Measurements from ENCODE around the gene HDDC2. TPM values are rescaled to one million over a fixed set of nuclear protein-coding genes. Genes with fewer than 3 reads are reported as not detected.

The HDDC2 gene, protein sequence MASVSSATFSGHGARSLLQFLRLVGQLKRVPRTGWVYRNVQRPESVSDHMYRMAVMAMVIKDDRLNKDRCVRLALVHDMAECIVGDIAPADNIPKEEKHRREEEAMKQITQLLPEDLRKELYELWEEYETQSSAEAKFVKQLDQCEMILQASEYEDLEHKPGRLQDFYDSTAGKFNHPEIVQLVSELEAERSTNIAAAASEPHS
- 62.3 and 63.2 TPM in 2 replicates for total RNA-seq (2014; rRNA removed; shearing (Covaris generic))

DNA sequence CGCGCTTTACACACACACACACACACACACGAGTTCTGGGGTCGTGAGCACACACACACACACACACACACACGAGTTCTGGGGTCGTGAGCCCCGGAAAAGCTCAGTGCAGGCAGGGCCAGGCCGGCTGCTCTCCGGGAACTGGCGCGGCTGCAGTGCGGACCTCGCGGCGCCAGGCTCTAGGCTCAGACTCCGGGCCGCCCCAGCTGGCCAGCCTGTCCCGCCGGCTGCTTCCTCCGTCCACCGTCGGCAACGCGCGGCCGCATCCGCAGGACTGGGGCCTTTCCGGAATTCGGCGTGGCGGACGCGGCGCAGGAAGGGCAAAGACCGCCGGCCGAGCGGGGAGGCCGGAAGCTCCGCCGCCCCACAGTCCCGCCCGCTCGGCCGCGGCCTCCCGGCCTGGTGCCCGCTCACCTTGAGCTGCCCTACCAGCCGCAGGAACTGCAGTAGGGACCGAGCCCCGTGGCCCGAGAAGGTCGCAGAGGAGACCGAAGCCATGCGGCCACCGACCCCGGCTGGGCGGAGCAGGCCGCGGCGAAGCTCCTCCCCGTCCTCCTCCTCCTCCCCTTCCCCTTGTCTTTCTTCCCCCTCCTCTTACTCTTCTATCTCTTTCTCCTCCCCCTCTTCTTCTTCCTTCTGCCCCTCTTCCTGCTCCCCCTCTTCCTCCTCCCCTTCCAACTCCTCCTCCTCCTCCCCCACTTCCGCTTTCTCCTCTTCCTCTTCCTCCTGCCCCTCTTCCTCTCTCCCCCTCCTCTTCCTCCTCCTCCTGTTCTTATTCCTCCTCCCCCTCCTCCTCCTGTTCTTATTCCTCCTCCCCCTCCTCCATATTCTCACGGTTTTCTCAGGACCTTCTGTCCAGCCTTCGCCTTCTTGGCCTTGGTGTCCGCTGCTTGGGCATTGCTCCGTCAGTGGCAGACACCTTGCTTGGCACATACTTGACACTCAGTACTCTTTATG is at the start of gene HDDC2:
Gene HDDC2, minus strand, starts transcription at position 533 of the 957 bp plus-strand sequence. Its CDS starts 35 bp downstream, at position 498.
- DNase-seq (ENCODE audit: low spot score) = peak; percentile 65

DNA sequence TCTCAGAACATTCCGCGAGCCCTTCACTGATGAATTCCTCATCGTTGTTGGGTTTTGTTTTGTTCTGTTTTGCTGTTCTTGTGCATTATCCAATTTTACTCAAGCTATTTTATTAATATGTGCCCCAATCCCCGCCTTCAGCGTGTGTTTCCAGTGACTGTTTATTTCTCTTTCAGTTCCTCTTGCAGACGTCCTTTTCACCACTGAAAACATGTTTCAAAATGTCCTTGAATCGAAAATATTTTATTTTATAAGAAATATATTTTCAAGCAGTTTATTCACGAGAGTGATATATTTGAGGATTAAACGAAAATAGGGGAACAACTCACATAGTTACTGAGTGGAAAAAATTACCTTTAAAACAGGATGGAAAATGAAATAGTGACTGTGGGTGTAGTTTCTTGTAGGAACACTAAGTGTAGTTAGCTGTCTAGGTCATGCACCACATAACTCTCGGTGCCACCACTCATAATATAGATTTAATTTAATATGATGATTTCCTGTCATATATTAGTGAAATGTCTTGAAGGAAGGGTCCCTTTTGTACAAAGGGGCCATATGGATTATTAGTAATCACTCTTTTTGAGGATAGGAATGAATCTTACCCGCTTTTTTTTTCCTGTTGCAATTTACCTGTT is 45.3 kb upstream of the HDDC2 start:
- no peak for DNase-seq (ENCODE audit: low spot score)

DNA sequence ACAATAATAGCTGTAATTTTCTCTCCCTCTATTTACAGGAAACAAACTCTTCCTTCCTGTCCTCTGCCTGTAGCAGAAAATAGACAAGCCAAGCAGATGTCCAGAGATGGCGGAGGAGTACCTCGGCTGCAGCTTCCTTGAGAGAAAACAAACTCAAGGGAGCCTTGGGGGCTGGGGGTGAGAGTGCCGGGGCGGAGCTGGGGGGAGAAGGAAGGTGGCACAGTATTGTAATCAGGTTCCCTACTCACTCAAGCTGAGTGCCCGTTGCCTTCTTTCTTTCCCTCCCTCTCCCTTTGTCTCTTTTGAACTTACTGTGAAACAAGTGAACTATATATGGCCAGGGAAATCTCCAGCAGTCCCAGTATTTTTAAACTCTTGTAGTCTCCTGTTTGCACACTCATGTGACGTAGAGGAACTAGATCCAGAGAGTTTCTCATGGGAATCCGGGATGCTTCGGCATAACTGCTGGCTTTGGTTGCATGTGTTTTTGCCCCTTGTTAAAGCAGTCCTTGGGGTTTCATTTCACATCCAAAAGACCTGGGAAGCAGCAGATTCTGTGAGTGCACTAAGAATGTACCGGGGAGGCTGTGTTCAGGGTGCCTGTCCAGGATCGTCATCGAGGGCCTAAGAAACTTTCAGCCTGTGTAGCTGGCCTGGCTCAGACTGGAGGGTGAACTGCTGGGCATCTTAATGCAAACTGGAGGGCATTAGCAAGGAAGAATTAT is 44.6 kb upstream of the HDDC2 start:
- DNase-seq (ENCODE audit: low spot score) = no peak

DNA sequence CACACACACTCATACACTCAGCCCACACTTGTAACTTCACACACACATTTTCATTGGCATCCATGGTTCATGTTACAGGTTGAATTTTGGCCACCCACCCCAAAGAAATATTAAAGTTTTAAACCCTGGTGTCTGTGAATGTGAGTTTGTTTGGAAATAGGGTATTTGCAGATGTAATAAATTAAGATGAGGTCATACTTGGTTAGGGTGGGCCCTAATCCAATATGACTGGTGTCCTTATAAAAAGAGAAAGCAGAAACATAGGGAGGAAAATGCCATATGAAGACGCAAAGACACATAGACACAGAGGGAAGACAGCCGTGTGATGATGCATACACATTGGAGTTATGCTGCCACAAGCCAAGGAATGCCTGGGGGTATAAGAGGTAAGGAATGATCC is 39.7 kb upstream of the HDDC2 start:
- DNase-seq (ENCODE audit: low spot score) = no peak

DNA sequence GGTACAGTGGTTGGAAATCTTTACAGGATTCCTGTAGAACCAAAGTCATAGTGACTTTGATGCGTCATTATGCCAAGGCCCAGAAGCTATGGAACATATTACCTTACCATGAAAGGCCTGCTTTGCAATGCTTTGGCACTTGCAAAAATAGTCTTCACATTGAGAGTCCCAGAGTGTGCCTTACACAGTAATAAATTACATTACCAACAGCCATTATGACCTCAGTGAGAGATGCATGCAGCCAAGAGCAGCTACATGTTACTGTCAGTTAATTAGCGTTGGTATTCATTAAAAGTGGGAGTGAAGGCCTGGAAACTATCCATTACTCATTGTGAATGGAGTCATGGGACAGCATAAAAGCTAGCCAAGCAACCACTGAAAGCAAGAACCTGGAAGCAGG is 39.2 kb upstream of the HDDC2 start:
- DNase-seq (ENCODE audit: low spot score) = no peak

DNA sequence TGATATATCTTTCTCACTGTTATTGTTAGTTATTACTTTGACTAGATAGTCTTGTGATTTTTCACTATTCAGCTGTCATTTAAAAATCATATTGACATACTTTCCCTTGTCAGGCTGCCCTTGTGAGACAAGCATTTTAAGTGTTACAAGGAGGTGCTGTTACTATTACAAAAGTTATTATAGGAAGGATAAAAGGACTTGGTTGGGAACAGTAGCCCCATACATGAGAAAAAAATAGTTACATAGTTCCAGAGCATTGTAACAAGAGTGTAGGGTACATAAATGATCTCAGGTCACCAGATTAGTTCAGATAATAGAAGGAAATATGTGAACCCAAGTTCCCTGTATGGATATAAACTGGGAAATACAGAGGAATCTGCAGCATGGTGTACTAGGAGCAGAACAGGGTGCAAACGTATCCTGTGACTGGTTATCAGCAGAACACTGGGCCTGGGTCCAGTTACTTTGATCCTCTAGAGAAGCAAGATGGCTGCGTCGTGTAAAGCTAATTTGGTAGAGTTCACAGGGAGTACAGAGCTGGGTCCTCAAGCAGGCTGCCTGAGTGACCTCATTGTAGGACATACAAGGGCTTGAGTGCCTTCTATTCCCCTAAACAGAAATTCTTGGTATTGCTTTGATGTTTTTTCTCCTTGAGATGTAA is 38.5 kb upstream of the HDDC2 start:
- DNase-seq (ENCODE audit: low spot score) = no peak

DNA sequence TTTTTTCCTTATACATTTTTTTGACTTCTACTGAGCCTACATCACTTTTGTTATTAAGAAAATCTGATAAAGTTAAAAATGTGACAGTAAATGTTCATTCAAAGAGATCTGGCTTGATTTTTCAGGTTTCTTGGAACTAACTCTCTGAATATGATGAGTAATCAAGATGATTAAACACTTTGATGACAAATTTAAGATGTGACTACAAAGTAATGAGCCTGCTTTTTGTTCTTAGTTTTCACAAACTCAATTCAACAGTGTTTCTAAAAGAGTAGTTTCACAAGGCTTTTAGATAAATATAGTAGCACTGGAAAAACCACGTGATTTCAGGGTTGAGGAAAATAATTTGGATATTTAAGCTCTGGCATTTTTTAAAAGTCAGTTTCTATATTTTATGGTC is 37.9 kb upstream of the HDDC2 start:
- DNase-seq (ENCODE audit: low spot score) = no peak

DNA sequence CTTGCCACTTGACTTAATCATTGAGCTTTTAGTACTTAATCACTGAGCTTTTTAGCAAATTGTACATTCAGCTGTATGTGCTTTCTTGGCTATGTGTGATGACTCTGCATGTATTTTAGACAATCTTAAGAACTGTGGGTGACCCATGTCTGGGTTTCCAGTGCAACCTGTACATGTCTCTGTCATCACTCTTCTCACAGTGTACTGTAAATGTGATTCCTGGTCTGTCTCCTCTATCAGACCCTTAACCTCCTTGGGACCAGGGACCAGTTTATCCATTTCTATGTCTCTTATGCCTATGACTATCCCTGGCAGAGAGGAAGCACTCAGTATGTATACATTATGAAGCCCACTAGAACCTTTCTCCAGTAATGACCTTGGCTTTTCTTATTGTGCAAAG is 36.6 kb upstream of the HDDC2 start:
- DNase-seq (ENCODE audit: low spot score) = no peak

DNA sequence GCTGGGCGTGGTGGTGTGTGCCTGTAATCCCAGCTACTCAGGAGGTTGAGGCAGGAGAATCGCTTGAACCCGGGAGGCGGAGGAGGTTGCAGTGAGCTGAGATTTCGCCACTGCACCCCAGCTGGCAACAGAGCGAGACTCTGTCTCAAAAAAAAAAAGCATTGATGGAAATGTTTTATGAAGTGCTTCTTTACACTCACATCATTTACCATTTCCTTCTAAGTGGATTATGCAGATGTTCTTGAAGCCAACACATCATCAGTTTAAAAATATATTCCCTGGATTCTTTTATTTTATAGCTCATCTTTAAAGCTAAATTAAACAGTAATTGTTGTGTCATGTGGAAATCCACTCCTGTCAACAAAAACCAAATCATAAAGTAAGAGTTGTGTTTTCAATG is 35.9 kb upstream of the HDDC2 start:
- no peak for DNase-seq (ENCODE audit: low spot score)

DNA sequence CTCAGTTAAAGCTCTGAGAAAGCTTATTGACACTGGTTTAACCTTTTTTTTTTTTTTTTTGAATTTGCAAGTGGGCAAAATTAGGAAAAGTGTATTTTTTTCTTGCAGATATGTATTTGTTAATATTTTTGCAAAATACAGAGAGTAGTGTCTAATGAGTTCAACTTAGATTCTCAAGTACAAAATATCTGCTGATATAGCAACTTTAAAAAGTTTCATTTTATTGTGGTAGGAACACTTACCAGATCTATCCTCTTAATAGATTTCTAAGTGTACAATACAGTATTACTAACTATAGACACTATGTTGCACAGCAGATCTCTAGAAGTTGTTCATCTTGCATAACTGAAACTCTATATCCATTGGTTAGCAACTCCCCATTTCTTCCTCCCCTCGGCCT is 30.9 kb upstream of the HDDC2 start:
- no peak for DNase-seq (ENCODE audit: low spot score)

DNA sequence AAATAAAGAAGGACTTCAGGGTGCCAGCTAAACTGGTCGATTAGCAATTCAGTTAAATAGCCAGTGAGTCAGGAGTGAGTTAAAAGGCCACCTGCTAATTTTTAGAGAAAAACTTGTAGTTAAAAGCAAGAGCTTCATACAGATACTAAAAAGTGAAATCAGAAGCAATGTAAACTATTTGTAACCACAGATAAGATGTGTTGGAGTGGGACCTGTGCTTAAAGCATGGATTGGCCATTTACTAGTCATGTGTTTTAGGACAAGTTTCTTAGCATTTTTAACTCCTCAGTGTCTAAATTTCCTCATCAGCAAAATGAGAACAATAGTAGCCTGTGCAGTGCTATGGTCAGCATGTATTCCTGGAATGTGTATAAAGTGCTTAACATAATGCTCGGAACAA is 23.8 kb upstream of the HDDC2 start:
- no peak for DNase-seq (ENCODE audit: low spot score)

DNA sequence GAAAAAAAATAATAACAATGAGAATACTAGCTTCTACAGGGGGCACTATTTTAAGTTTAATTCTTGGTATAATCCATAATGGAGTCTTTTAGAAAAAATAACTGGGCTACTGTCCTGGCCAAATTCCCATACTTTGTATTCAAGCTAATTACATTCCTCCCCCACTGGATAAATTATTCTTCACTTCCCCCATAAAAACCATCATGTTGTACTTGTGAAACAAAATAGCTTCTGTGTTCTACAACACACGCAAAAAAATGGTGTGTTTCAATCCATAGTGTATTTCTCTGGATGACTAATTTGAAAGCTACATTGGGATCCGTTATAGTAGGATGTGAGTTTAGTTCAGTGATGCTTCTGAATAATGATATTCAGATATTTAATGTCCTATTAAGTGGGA is 21.6 kb upstream of the HDDC2 start:
- no peak for DNase-seq (ENCODE audit: low spot score)

DNA sequence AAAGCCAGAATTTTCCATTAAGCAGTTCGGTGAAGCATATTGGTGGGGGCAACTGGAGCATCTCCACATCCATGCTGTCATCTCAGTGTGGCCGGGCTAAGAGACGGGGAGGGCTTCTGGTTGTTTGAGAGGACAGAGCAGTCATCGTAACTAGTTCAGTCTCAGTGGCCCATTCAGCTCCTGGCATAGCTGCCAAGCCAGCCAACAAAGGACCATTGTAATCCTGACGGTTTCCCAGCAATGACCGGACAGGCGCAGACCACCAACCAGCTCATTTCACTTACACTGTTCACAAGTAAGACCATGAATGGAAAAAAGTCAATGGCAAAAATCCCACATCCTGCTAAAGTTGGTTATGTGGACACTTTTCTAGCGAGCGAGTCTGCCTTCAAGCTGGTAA is 14.9 kb upstream of the HDDC2 start:
- no peak for DNase-seq (ENCODE audit: low spot score)

DNA sequence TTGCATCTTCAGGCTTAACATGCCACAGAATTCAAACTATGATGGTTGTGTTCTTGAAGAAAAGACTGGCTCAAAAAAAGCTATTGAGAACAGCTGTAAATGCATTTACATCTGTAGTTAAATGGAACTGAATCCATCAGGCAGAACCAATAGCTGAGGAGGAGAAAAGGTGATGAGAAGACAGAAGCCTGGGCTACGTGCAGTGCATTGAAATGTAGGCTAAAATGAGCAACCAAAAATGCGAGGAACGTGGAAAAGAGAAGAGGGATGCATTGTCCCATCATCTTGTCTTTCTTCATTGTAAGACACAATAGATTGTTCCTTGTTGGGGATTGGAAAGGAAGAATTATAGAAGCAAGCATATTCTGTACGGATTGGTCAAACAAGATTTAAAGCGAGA is 13.8 kb upstream of the HDDC2 start:
- DNase-seq (ENCODE audit: low spot score) = no peak

DNA sequence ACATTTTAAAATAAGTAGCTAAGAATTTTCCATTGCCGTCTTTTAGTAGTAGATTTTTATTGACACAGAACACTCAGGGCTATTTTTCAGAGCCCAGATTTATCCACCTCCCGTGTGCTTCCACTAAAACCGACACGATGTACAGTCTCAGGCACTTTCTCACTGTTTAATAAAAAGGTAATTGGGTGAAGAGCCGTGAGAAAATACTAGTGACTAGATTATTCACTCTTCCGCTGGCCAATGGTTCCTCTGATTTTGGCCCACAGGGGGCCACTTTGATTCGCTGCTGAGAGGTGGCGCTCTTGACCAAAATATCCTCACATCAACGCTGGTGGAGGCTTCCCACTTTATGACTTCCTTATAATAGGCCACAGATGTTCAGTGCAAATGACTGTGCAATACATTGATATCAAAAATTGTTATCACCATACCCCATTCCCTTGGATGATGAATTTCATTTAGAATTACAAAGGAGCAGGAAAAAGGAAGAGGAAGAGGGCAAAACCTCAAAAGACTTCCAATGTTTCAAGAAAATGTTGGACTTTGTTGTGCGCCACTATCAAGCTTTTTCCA is 12.3 kb upstream of the HDDC2 start:
- DNase-seq (ENCODE audit: low spot score) = peak; percentile 71

DNA sequence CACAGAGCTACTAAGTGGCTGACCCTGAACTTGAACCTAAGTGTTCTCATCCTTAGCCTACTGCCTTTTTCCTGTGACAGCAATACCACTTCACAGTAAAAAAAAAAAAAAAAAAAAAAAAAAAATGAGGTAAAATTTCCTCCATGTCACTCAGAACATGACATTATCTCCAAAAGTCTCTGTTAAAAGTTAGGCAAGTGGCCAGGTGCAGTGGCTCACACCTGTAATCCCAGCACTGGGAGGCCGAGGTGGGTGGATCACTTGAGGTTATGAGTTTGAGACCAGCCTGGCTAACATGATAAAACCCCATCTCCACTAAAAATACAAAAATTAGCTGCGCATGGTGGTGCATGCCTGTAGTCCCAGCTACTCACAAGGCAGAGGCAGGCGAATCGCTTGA is 11.2 kb upstream of the HDDC2 start:
- no peak for DNase-seq (ENCODE audit: low spot score)

DNA sequence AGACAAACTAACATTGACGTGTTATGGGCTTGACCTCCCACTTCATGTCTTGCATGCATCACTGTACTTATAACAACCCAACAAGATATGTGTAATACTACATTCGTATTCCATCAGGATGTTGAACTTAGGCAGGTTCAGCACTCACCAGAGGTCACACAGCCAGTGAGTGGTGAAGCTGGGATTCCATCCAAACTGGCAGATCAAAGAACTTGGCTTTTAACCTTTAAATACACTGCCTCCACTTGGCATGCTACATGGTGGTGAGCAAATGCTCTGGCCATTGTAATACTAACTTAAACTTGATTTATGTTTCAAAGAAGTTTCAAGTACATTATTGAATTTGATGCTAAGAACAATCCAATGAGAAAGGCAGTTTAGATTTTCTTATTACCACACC is 10.7 kb upstream of the HDDC2 start:
- DNase-seq (ENCODE audit: low spot score) = no peak

DNA sequence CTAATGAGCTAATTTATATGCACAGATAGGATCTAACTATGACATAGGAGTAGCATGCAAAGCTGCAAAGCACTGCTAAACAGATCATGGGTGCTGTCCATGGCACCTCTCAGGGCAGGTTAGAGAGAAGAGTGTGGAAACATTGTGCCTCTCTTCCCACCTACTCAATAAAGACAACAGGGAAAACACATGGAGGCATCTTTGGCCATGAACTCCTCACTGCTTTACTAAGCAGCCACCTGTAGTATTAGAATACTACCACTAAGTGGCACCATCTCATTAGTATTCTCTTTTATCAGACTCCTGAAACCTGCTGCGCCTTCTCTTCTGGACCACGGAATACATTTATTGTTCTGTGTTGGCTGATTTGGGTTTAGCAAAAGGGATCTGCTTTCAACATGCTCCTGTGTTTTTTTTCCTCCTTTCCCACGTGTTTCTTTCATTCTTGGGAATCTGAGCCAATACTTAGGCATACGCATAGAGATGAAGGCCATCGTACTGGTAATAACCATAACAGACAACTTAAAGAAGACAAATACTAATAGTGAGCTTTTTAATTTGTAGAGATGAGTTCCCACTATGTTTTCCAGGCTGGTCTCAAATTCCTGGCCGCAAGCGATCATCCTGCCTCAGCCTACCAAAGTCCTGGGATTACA is 9.4 kb upstream of the HDDC2 start:
- DNase-seq (ENCODE audit: low spot score) = peak; percentile 73

DNA sequence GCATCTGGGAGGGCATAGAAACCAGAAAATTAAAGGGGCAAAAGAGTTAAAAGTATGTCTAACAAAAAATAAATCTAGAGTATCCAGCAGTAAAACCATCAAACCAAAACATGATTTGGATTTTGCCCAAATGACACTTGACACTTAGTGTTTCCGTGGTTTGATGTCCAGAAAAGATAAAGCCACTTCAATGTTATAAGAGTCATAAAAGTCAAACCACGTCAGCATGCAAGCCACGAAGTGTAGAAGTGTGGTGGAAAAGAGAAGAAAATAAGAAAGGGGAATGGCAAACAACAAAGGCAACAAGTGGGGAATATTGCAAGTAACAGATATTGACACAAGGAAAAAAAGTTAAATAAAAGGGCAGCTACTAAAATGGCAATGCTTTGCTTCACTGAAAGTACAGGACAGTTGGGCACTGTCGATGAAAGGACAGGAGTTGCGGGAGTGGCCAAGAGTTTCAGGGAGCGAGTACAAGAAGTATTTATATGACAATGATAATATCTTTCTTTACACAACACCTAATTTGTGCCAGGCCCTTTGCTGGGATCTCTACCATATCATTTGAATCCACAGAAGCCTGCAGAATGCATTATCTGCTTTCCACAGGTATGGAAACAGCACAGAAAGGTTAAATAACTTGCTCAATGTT is 6.3 kb upstream of the HDDC2 start:
- DNase-seq (ENCODE audit: low spot score) = no peak

Data from HT-29 (cell line).